ENCODE measurements around the gene XXYLT1. TPM values are rescaled to one million over a fixed set of nuclear protein-coding genes. Genes with fewer than 3 reads are reported as not detected.

Gene XXYLT1
- total RNA-seq, 1 experiment from 2014 or later = 29.2 TPM

- H3K4me3 Mint-ChIP-seq (ENCODE audit: low read depth, unreplicated experiment) = no peak overlapping the region
- H3K27me3 Mint-ChIP-seq (ENCODE audit: unreplicated experiment) = peaks cover 13% of the 10 kb centered on the region
- no peaks in the 10 kb centered on the region for H3K9me3 Mint-ChIP-seq (ENCODE audit: low read depth, unreplicated experiment)
- H3K27ac Mint-ChIP-seq (ENCODE audit: unreplicated experiment) = no peak overlapping the region
- no TSS peak for BruUV-seq (replicated peaks)
- intact Hi-C loops (cut with micrococcal nuclease; ENCODE audit: unreplicated experiment) = no loop called here
- DNase-seq = no peak
- H3K4me1 Mint-ChIP-seq (ENCODE audit: low read depth, unreplicated experiment) = peaks cover 11% of the 10 kb centered on the region
- CTCF ChIA-PET = no interaction called here
- H3K36me3 Mint-ChIP-seq (ENCODE audit: insufficient read depth, unreplicated experiment) = no peaks in the 10 kb centered on the region
- TF ChIP-seq CTCF (IDR thresholded peaks at IDR 0.05; ENCODE audit: unreplicated experiment) = no peak
These were observed 194.8 kb downstream of the XXYLT1 start for GRCh38 chr3:195075941-195076875.

DNA sequence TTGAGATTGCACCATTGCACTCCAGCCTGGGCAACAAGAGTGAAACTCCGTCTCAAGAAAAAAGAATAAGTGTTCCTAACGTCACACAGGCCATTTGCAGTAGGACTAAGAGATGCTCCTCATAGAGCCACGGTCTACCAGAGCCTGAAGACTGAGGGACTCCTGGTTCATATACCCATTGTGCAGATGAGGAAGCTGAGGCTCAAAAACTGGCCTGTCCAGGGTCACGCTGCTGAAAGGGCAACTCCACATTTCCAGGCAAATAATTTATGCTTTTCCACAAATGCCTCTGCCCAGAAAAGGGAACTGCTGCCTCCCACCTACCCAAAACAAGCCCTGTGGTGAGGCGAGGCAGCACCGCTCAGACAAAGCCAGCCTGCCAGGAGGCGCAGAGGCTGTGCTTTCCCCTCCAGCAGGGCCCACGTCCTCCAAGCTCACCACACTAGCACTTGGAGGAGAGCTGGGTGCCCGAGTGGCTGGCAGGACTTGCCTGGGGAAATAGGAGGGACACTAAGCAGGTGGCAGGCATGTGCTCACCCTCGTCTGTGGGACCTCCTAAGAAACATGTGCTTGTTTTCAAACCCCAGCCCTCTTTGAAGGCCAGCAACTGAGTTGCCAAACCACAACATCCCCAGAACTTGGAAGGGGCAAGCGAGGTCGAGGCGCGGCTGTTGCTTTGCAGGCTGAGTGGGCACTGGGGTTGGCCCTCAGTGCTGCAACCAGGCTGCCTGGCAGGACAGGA lies 195.6 kb downstream of the XXYLT1 start:
- Mint-ChIP-seq H3K4me3 (ENCODE audit: low read depth, unreplicated experiment) (no peak overlapping the region), H3K9me3 (ENCODE audit: low read depth, unreplicated experiment) (no peaks in the 10 kb centered on the region), H3K27me3 (ENCODE audit: unreplicated experiment) (peaks cover 13% of the 10 kb centered on the region), H3K27ac (ENCODE audit: unreplicated experiment) (no peak overlapping the region), H3K36me3 (ENCODE audit: insufficient read depth, unreplicated experiment) (no peaks in the 10 kb centered on the region), H3K4me1 (ENCODE audit: low read depth, unreplicated experiment) (peaks cover 16% of the 10 kb centered on the region)
- CTCF ChIA-PET = no interaction called here
- DNase-seq = no peak
- TF ChIP-seq CTCF (IDR thresholded peaks at IDR 0.05; ENCODE audit: unreplicated experiment) = no peak
- no TSS peak for BruUV-seq (replicated peaks)
- intact Hi-C loops (cut with micrococcal nuclease; ENCODE audit: unreplicated experiment) = no loop called here

GRCh38 chr3:195073866-195074860 lies 196.8 kb downstream of the XXYLT1 start:
- TF ChIP-seq CTCF (IDR thresholded peaks at IDR 0.05; ENCODE audit: unreplicated experiment) = no peak
- BruUV-seq (replicated peaks) = no TSS peak
- CTCF ChIA-PET = interaction anchor here (0.6 to 0.7 kb wide), 2 partner anchors 10 to 428 kb away, joined by 3 to 5 read pairs; no protein-coding TSS in a partner anchor
- H3K27me3 Mint-ChIP-seq (ENCODE audit: unreplicated experiment) = peaks cover 2% of the 10 kb centered on the region
- no peak overlapping the region for H3K4me3 Mint-ChIP-seq (ENCODE audit: low read depth, unreplicated experiment)
- H3K36me3 Mint-ChIP-seq (ENCODE audit: insufficient read depth, unreplicated experiment) = peaks cover 5% of the 10 kb centered on the region
- intact Hi-C loops (cut with micrococcal nuclease; ENCODE audit: unreplicated experiment) = no loop called here
- peaks cover 11% of the 10 kb centered on the region for H3K4me1 Mint-ChIP-seq (ENCODE audit: low read depth, unreplicated experiment)
- no peak for DNase-seq
- no peak overlapping the region for H3K27ac Mint-ChIP-seq (ENCODE audit: unreplicated experiment)
- no peaks in the 10 kb centered on the region for H3K9me3 Mint-ChIP-seq (ENCODE audit: low read depth, unreplicated experiment)
